IPS DF 4.7 (cell line): ENCODE data around the gene TMEM120A.
A peak's percentile ranks its signal among the peaks of the same experiment; 100 is the strongest.
"Not testable (repeated sequence)": the region's sequence is repeated elsewhere in the genome, so short reads cannot be mapped to it uniquely, and the experiment has no call there.

ENCODE experiments used
- DNase-seq: peaks from one replicate; pipeline ENCODE4 v3.0.0-alpha.2; 2013; ENCODE audit warnings: low spot score; ENCODE audit errors: extremely low read depth

Gene TMEM120A

GRCh38 chr7:75994388-75995051, at the start of gene TMEM120A:
Gene TMEM120A (minus strand): TSS chr7:75994595. CDS start chr7:75994570, 25 bp downstream.
- DNase-seq = peak; percentile 33

- DNase-seq = no peak
Measured at GRCh38 chr7:76040126-76040525, 45.7 kb upstream of the TMEM120A start.

GRCh38 chr7:76037310-76037709, 42.9 kb upstream of the TMEM120A start:
- no peak for DNase-seq

- DNase-seq = no peak
Measured at GRCh38 chr7:76031964-76032363, 37.6 kb upstream of the TMEM120A start.

GRCh38 chr7:76029682-76030081, 35.3 kb upstream of the TMEM120A start:
- not testable (repeated sequence) for DNase-seq

GRCh38 chr7:76023002-76023401, 28.6 kb upstream of the TMEM120A start:
- DNase-seq = no peak

GRCh38 chr7:76022026-76022780, 27.8 kb upstream of the TMEM120A start:
- DNase-seq = no peak

- peak; percentile 33 for DNase-seq
Measured at GRCh38 chr7:76020031-76020714, 25.8 kb upstream of the TMEM120A start.

- not testable (repeated sequence) for DNase-seq
Measured at GRCh38 chr7:76018520-76018919, 24.1 kb upstream of the TMEM120A start.

- no peak for DNase-seq
Measured at GRCh38 chr7:76016191-76016947, 22.0 kb upstream of the TMEM120A start.

GRCh38 chr7:76011442-76011861, 17.1 kb upstream of the TMEM120A start:
- no peak for DNase-seq

GRCh38 chr7:76009672-76010600, 15.5 kb upstream of the TMEM120A start:
- DNase-seq = no peak

GRCh38 chr7:76008156-76008687, 13.8 kb upstream of the TMEM120A start:
- no peak for DNase-seq

GRCh38 chr7:76005004-76005403, 10.6 kb upstream of the TMEM120A start:
- DNase-seq = not testable (repeated sequence)

GRCh38 chr7:76003351-76003750, 9.0 kb upstream of the TMEM120A start:
- no peak for DNase-seq

GRCh38 chr7:76002822-76003221, 8.4 kb upstream of the TMEM120A start:
- DNase-seq = no peak

- no peak for DNase-seq
Measured at GRCh38 chr7:76002139-76002538, 7.7 kb upstream of the TMEM120A start.

GRCh38 chr7:76000566-76000965, 6.2 kb upstream of the TMEM120A start:
- DNase-seq = no peak

GRCh38 chr7:75998038-75998437, 3.6 kb upstream of the TMEM120A start:
- DNase-seq = no peak

GRCh38 chr7:75996476-75996875, 2.1 kb upstream of the TMEM120A start:
- DNase-seq = no peak
